Measurements from ENCODE around the gene CIB4.

The CIB4 gene

DNA sequence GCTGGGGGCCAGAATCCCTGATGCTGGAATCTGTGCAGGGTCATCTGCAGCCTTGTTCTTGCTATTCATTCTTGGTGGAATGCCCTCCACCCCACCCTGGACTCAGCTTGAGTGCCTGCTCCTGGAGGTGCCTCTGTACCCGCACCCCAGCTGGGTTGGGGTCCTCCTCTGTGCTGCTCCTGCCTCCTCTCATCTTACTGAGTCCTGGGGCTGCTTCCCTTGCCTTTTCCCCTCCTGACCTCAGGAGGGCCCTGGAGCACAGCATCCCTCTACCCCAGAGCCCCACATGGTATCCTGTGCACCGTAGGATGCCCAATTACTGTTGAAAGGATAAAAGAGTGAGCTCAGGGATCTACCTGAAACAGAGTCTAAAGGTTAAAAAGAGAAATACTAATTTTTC lies 81.6 kb downstream of the CIB4 start:
- peaks cover 6 to 20% of the 10 kb centered on the region in 2 donors for H3K27me3 ChIP-seq (ENCODE audit: control insufficient read depth in 1 of 2, insufficient read depth in 2 of 2, low read length in 2 of 2)
- H3K4me1 ChIP-seq (ENCODE audit: control insufficient read depth, insufficient read depth, low read length), result peaks cover 19% of the 10 kb centered on the region
- no peak overlapping the region for H3K9ac ChIP-seq (ENCODE audit: low read length in 2 of 2)
- no peaks in the 10 kb centered on the region for H3K36me3 ChIP-seq (ENCODE audit: control insufficient read depth in 2 of 2, insufficient read depth in 2 of 2, low read length in 2 of 2)
- no peak overlapping the region for H3K4me3 ChIP-seq (ENCODE audit: low read length in 2 of 2)
- H3K9me3 ChIP-seq (ENCODE audit: control insufficient read depth in 2 of 2, low read length in 2 of 2), result no peaks in the 10 kb centered on the region
- H3K27ac ChIP-seq (ENCODE audit: low read length), result no peak overlapping the region

DNA sequence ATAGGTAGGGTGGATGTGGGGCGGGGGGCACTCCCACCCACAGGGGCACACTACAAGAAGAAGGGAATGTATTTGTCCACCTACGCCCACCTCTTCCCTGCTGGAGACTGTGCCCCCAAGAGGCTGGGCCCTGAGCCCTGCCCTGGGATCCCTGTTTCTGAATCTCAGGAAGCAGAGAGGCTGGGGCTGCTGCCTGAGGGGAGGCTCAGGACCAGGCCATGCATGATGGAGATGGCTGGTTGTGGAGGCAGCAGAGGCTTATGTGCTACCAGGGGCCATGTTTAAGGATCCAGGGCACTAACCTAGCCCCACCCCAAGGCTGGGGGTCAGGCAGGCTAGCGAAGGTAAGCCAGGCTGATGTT lies 82.1 kb downstream of the CIB4 start:
- no peaks in the 10 kb centered on the region for H3K9me3 ChIP-seq (ENCODE audit: control insufficient read depth in 2 of 2, low read length in 2 of 2)
- peaks cover 6 to 20% of the 10 kb centered on the region in 2 donors for H3K27me3 ChIP-seq (ENCODE audit: control insufficient read depth in 1 of 2, insufficient read depth in 2 of 2, low read length in 2 of 2)
- H3K36me3 ChIP-seq (ENCODE audit: control insufficient read depth in 2 of 2, insufficient read depth in 2 of 2, low read length in 2 of 2), result no peaks in the 10 kb centered on the region
- H3K9ac ChIP-seq (ENCODE audit: low read length in 2 of 2), result no peak overlapping the region
- H3K4me1 ChIP-seq (ENCODE audit: control insufficient read depth, insufficient read depth, low read length), result peaks cover 19% of the 10 kb centered on the region
- no peak overlapping the region for H3K4me3 ChIP-seq (ENCODE audit: low read length in 2 of 2)
- no peak overlapping the region for H3K27ac ChIP-seq (ENCODE audit: low read length)

DNA sequence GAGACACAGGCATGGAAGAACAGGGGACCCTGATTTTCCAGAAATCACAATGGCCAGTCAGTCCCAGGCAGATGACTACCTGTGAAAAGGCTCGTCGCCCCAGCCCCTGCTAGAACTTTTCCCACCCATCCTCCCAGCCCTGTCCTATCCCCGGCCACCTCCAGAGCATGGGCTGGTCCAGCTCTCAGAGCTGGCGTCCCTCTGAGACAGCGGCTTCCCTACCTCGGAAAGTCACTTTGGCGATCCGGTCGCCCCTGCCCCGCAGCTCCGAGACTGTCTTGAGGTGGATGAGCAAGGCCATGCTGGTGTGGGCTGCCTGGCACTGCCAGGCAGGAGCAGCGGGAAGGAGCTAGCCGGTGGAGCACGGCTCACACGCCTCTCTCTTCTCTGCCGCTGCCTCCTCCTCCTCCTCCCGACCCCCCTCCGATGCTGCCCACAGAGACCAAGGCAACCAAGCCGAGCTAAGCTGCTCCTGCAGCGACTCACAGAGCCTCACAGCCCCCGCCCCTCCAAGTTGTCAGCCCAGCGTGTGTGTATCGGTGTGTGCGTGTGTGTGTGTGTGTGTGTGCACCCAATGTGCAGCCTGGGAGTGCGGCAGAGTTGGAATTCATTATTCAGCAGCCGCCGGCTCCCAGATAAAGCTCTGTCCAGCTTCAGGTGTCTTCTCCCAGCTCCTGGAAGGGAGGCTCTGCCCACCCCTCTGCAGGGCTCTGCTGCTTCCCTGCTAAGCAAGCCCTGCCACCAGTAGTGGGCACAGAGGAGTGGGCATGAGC lies 82.7 kb downstream of the CIB4 start:
- H3K27me3 ChIP-seq (ENCODE audit: control insufficient read depth in 1 of 2, insufficient read depth in 2 of 2, low read length in 2 of 2), result peaks cover 6 to 20% of the 10 kb centered on the region in 2 donors
- H3K27ac ChIP-seq (ENCODE audit: low read length), result no peak overlapping the region
- H3K4me1 ChIP-seq (ENCODE audit: control insufficient read depth, insufficient read depth, low read length), result peaks cover 14% of the 10 kb centered on the region
- no peak overlapping the region for H3K4me3 ChIP-seq (ENCODE audit: low read length in 2 of 2)
- no peaks in the 10 kb centered on the region for H3K9me3 ChIP-seq (ENCODE audit: control insufficient read depth in 2 of 2, low read length in 2 of 2)
- H3K36me3 ChIP-seq (ENCODE audit: control insufficient read depth in 2 of 2, insufficient read depth in 2 of 2, low read length in 2 of 2), result no peaks in the 10 kb centered on the region
- H3K9ac ChIP-seq (ENCODE audit: low read length in 2 of 2), result no peak overlapping the region

DNA sequence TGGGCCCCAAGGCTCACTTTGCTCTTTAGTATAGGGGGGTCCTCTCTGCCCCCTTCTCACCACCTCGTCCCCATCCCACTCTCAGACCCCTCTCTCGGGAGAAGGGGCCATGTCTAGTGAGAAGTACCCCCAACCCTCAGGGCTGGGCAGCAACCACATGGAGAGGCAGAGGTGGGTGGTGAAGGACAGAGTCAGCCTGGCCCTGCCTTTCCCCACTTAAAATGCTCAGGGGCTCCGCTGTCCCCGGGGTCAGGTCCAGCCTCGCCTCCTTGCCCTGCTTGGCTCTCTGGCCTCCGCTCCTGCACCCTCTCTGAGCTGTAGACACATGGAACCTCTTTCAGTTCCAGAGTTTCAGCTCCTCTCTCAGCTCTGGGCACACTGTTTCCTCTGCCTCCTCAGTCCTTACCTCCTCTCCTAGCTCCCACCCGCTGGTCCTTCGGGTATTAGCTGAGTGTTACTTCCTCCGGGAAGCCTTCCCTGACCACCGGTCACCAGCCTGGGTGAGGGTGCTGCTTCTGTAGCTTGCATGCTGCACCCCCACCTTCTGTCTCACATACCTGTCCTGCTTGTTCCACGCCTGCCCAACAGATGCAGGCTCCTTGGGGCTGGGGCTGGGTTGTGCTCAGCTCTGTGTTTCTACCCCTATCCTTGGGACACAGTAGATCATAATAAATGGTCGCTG lies 83.8 kb downstream of the CIB4 start:
- H3K4me3 ChIP-seq (ENCODE audit: low read length in 2 of 2), result no peak overlapping the region
- H3K4me1 ChIP-seq (ENCODE audit: control insufficient read depth, insufficient read depth, low read length), result peaks cover 4% of the 10 kb centered on the region
- no peak overlapping the region for H3K9ac ChIP-seq (ENCODE audit: low read length in 2 of 2)
- no peaks in the 10 kb centered on the region for H3K9me3 ChIP-seq (ENCODE audit: control insufficient read depth in 2 of 2, low read length in 2 of 2)
- no peaks in the 10 kb centered on the region for H3K36me3 ChIP-seq (ENCODE audit: control insufficient read depth in 2 of 2, insufficient read depth in 2 of 2, low read length in 2 of 2)
- peaks cover 6 to 21% of the 10 kb centered on the region in 2 donors for H3K27me3 ChIP-seq (ENCODE audit: control insufficient read depth in 1 of 2, insufficient read depth in 2 of 2, low read length in 2 of 2)
- no peak overlapping the region for H3K27ac ChIP-seq (ENCODE audit: low read length)

DNA sequence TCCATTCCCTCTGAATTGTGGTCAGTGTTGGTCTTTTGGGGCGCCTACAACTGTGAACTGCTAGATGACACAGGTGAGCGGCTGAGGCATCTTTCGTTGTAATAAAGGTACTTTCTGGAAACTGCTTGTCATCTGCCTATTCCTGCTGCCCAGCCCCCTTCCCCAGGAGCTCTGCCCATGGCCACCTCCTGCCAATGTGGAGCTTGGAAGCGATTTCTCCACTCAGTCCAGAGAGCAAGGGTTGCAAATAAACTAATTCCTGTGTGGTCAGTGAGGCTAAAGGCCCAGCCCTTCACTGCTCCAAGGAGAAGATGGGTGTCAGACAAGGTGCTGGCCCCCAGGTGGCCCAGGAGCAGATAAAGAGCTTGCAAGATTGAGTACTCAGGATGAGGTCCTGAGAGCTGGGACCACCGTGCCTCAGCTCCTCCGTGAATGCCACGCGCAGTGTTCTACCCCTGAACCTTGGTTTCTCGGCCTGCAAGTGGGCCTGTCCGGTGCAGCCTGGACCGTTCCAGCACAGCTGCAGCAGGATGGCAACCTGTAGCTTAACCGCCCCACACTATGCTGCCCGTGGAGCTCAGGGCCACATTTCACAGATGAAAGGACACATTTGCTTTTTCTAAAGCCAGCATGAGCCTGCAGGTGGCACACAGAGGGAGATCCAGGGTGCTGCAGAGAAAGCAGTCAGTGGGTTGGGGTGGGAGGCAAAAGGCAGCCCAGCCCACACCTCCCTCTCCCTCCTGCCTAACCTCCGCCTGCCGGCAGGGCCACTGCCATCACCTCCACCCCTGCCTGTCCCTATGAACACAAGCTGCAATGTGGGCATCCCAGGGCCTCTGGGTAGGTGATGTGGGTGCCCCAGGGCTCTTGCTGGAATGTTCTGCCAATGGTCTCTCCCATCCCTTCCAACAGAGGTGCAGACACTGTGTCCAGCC lies 84.6 kb downstream of the CIB4 start:
- Histone ChIP-seq H3K36me3 (ENCODE audit: control insufficient read depth in 2 of 2, insufficient read depth in 2 of 2, low read length in 2 of 2) (no peaks in the 10 kb centered on the region), H3K27me3 (ENCODE audit: control insufficient read depth in 1 of 2, insufficient read depth in 2 of 2, low read length in 2 of 2) (peaks cover 6 to 21% of the 10 kb centered on the region in 2 donors), H3K9ac (ENCODE audit: low read length in 2 of 2) (no peak overlapping the region), H3K4me3 (ENCODE audit: low read length in 2 of 2) (no peak overlapping the region), H3K27ac (ENCODE audit: low read length) (no peak overlapping the region), H3K9me3 (ENCODE audit: control insufficient read depth in 2 of 2, low read length in 2 of 2) (no peaks in the 10 kb centered on the region), H3K4me1 (ENCODE audit: control insufficient read depth, insufficient read depth, low read length) (no peaks in the 10 kb centered on the region)

DNA sequence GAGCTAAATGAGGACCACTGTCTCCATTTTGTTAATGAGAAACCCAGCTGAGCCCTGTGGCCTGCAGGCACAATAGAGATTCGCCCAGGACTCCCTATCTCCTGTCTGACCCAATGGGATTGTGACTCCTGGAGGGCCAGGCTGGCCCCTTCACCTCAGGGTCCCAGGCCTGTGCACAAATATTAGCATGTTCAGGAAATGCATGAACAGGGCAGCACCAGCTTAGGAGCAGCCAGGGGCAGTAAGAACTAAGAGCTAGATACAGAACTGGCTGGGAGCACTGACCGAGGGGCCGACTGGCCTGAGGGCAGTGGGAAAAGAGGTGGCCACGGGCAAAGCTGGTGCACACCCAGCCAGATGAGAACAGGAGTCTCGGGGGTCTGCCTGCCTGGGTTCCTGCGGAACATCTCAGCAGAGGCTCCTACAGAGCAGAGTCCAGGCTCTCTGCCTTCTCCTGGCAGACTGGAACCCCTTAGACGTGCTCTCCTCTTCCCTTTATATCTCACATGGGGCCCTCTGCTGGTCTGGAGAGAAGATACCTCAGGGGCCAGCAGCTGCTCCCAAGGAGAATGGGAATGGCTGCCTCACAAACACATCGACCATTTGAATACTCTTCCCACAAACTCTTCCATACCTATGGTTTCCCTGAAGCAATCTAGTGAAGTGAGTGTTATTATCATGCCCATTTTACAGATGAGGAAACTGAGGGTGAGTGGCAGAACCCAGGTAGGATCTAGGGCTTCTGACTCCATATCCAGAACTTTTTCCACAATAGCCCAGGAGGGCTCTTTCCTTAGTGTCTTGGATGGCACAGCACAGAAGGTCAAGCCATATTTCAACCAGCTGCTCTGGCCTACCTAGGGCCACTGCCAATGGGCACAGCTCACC lies 85.7 kb downstream of the CIB4 start:
- Histone ChIP-seq H3K4me3 (ENCODE audit: low read length in 2 of 2) (no peak overlapping the region), H3K36me3 (ENCODE audit: control insufficient read depth in 2 of 2, insufficient read depth in 2 of 2, low read length in 2 of 2) (no peaks in the 10 kb centered on the region), H3K4me1 (ENCODE audit: control insufficient read depth, insufficient read depth, low read length) (no peaks in the 10 kb centered on the region), H3K9ac (ENCODE audit: low read length in 2 of 2) (no peak overlapping the region), H3K27ac (ENCODE audit: low read length) (no peak overlapping the region), H3K27me3 (ENCODE audit: control insufficient read depth in 1 of 2, insufficient read depth in 2 of 2, low read length in 2 of 2) (peaks cover 6 to 18% of the 10 kb centered on the region in 2 donors), H3K9me3 (ENCODE audit: control insufficient read depth in 2 of 2, low read length in 2 of 2) (no peaks in the 10 kb centered on the region)

DNA sequence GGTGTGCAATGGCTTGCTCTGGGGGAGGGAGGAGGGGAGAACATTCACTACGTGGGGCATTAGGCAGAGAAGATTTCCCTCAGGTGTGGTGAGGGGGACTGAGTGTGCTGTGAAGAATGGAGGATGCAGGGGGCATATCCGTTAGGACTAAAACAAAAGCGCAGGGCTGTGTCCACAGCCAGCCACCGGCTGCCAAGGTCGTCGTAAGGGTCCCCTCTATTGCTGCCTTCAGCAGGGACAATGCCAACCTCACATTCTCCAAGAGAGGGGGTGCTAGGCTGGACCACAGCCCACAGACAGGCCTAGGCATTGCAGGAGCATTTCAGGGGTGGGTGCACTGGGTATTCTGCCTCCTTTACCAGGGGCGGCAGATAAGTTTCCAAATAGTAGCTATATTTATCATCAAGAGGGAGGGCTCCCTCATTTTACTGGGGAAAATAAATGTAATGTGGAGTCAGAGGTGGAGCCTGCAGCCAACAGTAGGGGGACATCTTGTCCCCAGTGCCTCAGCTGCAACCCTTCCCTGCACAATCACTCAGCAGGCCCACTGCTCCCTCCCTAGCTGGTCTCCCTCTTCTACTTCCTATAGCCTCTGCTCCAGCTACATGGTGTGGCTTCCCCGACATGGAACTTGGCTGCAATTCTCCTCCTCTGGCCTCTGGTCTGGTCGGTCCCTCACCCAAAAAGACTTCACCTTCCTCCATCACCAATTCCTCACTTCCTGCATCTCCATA lies 88.4 kb downstream of the CIB4 start:
- Histone ChIP-seq H3K36me3 (ENCODE audit: control insufficient read depth in 2 of 2, insufficient read depth in 2 of 2, low read length in 2 of 2) (no peaks in the 10 kb centered on the region), H3K4me3 (ENCODE audit: low read length in 2 of 2) (no peak overlapping the region), H3K9ac (ENCODE audit: low read length in 2 of 2) (no peak overlapping the region), H3K4me1 (ENCODE audit: control insufficient read depth, insufficient read depth, low read length) (no peaks in the 10 kb centered on the region), H3K27ac (ENCODE audit: low read length) (no peak overlapping the region), H3K27me3 (ENCODE audit: control insufficient read depth in 1 of 2, insufficient read depth in 2 of 2, low read length in 2 of 2) (peaks cover 0 to 8% of the 10 kb centered on the region in 2 donors), H3K9me3 (ENCODE audit: control insufficient read depth in 2 of 2, low read length in 2 of 2) (no peaks in the 10 kb centered on the region)

DNA sequence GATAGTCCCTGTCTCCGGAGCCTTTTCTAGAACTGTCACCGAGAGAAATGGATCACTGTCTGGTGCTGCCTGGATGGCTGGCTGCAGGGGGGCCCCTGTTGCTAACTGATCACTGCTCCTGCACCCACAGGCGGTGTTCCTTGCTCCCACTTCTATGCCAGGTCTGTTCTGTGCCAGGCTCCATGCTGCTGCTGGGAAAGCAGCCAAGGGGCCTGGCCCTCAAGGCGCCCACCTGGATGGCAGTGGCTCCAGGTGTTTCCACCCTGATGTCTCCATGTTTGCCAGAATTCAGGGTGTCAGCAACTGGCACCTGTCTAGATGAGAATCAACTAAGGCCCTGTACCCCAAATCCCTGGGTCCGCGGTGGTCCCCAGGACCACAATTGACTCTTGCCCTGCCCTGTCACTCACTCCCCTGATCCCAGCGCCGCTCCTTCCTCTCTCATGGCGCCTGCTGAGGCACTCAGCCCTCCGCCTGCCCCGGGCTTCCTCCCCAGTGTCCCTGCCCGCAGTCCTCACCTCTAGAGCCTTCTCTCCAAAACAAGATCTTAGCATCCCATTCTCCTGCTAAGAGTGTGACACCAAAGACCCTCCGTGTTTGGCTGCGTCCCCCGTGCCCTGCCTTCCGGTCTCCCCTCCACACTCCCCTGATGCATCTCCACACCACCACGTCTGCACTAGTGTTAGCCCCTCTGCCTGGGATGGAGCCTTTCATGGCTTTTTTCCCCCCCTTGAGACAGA lies 90.7 kb downstream of the CIB4 start:
- no peaks in the 10 kb centered on the region for H3K36me3 ChIP-seq (ENCODE audit: control insufficient read depth in 2 of 2, insufficient read depth in 2 of 2, low read length in 2 of 2)
- no peak overlapping the region for H3K4me3 ChIP-seq (ENCODE audit: low read length in 2 of 2)
- H3K27ac ChIP-seq (ENCODE audit: low read length), result no peak overlapping the region
- no peak overlapping the region for H3K9ac ChIP-seq (ENCODE audit: low read length in 2 of 2)
- peaks cover 0 to 3% of the 10 kb centered on the region in 2 donors for H3K27me3 ChIP-seq (ENCODE audit: control insufficient read depth in 1 of 2, insufficient read depth in 2 of 2, low read length in 2 of 2)
- no peaks in the 10 kb centered on the region for H3K9me3 ChIP-seq (ENCODE audit: control insufficient read depth in 2 of 2, low read length in 2 of 2)
- no peaks in the 10 kb centered on the region for H3K4me1 ChIP-seq (ENCODE audit: control insufficient read depth, insufficient read depth, low read length)
